Body of pancreas (tissue), 4 donors: Measurements from ENCODE around the gene FOXN4.

Experiments used
- POLR2A ChIP-seq, 3 donors: fragments of 450-650 bp; IDR thresholded peaks; one replicate each; pipeline ENCODE4 v1.6.1; 2016; ENCODE audit warnings: antibody characterized with exemption in 3 of 3, mild to moderate bottlenecking in 2 of 3
- TF ChIP-seq, protein P1 (sequence below), 7 experiments: fragments of 450-650 bp in 4 of 7; fragments of 200-600 bp in 3 of 7; sonication (generic) in 3 of 7; IDR thresholded peaks; one replicate each; pipeline ENCODE4 v1.5.1; 2016 to 2019; ENCODE audit warnings: antibody characterized with exemption in 7 of 7

DNA sequence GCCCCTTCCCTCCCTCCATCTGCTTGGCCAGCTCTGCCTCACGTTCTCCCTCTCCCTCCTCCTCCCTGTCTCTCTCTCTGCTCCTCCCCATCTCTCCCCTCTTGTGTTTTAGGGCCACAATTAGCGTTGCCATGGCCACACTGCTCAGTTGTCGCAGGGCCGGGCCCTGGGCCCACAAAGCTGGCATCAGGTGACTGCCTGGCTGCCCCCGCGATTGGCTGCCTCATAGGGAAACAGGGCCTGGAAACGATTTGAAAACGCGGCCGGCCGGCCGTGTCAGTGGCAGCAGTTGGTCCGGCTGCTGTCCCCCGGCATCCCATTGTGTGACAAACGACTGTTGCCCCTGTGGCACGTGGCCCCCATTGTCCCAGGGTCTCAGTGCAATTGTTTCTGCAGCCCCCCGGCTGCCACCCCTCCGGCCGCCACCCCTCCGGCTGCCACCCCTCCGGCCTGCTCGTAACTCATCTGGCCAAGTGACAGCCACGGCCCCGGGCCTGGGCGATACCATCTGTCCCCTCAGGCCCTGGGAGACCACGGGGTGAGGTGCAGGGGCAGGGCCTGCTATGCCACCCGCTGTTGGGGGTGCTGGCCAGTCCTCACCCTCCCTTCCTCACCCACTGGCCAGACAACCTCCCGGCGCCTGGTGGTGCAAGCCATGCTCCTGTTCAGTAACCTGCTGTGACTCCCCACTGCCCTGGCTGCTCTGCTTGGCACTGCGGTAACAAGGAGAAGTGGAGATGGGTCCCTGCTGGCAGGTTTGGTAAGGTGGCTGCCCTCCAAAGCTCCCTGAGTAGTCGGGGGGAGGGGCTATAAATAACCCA, 17.4 kb downstream of the FOXN4 start:
- TF ChIP-seq, protein P1, sequence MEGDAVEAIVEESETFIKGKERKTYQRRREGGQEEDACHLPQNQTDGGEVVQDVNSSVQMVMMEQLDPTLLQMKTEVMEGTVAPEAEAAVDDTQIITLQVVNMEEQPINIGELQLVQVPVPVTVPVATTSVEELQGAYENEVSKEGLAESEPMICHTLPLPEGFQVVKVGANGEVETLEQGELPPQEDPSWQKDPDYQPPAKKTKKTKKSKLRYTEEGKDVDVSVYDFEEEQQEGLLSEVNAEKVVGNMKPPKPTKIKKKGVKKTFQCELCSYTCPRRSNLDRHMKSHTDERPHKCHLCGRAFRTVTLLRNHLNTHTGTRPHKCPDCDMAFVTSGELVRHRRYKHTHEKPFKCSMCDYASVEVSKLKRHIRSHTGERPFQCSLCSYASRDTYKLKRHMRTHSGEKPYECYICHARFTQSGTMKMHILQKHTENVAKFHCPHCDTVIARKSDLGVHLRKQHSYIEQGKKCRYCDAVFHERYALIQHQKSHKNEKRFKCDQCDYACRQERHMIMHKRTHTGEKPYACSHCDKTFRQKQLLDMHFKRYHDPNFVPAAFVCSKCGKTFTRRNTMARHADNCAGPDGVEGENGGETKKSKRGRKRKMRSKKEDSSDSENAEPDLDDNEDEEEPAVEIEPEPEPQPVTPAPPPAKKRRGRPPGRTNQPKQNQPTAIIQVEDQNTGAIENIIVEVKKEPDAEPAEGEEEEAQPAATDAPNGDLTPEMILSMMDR (IDR thresholded peaks at IDR 0.05) = no peak
- no peak for TF ChIP-seq POLR2A (IDR thresholded peaks at IDR 0.05)
